Activated T-cell treated with anti-CD3 and anti-CD28 coated beads, Interleukin-2, amount 50 U/mL, for 72 hours (primary cell): ENCODE data around the gene CCL16. TPM values are rescaled to one million over a fixed set of nuclear protein-coding genes. Genes with fewer than 3 reads are reported as not detected.
A peak's percentile ranks its signal among the peaks of the same experiment; 100 is the strongest.
"Not testable (repeated sequence)": the region's sequence is repeated elsewhere in the genome, so short reads cannot be mapped to it uniquely, and the experiment has no call there.

ENCODE experiments used
- ATAC-seq, 2 donors: fragments of 150-1000 bp; cut with Tn5 transposase; replicated peaks in 1 of 2; 2 replicates each; pipeline ENCODE4 v1.10.0; 2021; ENCODE audit warnings: moderate library complexity in 2 of 2, mild to moderate bottlenecking in 1 of 2
- DNase-seq, 2 donors: peaks; one replicate each; pipeline ENCODE4 v3.0.0; 2021 to 2022; ENCODE audit warnings: mixed read lengths in 1 of 2
- H3K27ac Mint-ChIP-seq: one replicate; pipeline ENCODE4 v1.8.0; 2022; ENCODE audit warnings: mild to moderate bottlenecking, moderate library complexity, mixed read lengths
- H3K27me3 Mint-ChIP-seq: one replicate; pipeline ENCODE4 v1.8.0; 2022; ENCODE audit warnings: low read depth, mixed read lengths
- H3K36me3 Mint-ChIP-seq, 2 donors: one replicate each; pipeline ENCODE4 v1.8.0; 2022; ENCODE audit warnings: mixed read lengths in 2 of 2, mild to moderate bottlenecking in 1 of 2; ENCODE audit not compliant: insufficient read depth in 2 of 2
- H3K4me1 Mint-ChIP-seq: one replicate; pipeline ENCODE4 v1.8.0; 2022; ENCODE audit warnings: low read depth, mixed read lengths
- H3K4me3 Mint-ChIP-seq, 2 donors: one replicate each; pipeline ENCODE4 v1.8.0; 2022; ENCODE audit warnings: mild to moderate bottlenecking in 2 of 2, mixed read lengths in 2 of 2, moderate library complexity in 2 of 2
- H3K9me3 Mint-ChIP-seq, 2 donors: one replicate each; pipeline ENCODE4 v1.8.0; 2022; ENCODE audit warnings: mixed read lengths in 2 of 2
- total RNA-seq, 2 donors: library from RNA; stranded (reverse); gene quantifications; one replicate each; pipeline ENCODE4 v1.2.3, GENCODE V29; 2022

The CCL16 gene
- not detected for total RNA-seq

- no peak within 1 kb of the TSS for H3K4me3 Mint-ChIP-seq
Observed at GRCh38 chr17:35981246-35981645, at the start of gene CCL16. TSS of gene CCL16 (minus strand) at chr17:35981497. CDS start at chr17:35981420, 77 bp downstream.

GRCh38 chr17:36030956-36031355 is 49.7 kb upstream of the CCL16 start:
- Mint-ChIP-seq H3K4me3 (no peak overlapping the region), H3K4me1 (no peaks in the 10 kb centered on the region)

More at GRCh38 chr17:35981246-35981645, at the start of gene CCL16:
- H3K4me1 Mint-ChIP-seq = no peaks in the 10 kb centered on the region
- peaks cover 5% of the 10 kb centered on the region for H3K27me3 Mint-ChIP-seq
- ATAC-seq (no peak), DNase-seq (no peak)
- H3K9me3 Mint-ChIP-seq = no peaks in the 10 kb centered on the region
- H3K36me3 Mint-ChIP-seq = no peaks in the 10 kb centered on the region
- H3K27ac Mint-ChIP-seq = no peak within 1 kb of the TSS

GRCh38 chr17:36027761-36028160 is 46.5 kb upstream of the CCL16 start:
- peaks cover 40% of the 10 kb centered on the region for H3K27me3 Mint-ChIP-seq
- peaks cover 0 to 2% of the 10 kb centered on the region in 2 donors for H3K9me3 Mint-ChIP-seq
- no peak for ATAC-seq
- H3K4me3 Mint-ChIP-seq = no peak overlapping the region
- H3K36me3 Mint-ChIP-seq = no peaks in the 10 kb centered on the region
- H3K27ac Mint-ChIP-seq = no peak overlapping the region
- H3K4me1 Mint-ChIP-seq = no peaks in the 10 kb centered on the region
- DNase-seq = no peak

More at GRCh38 chr17:36030956-36031355, 49.7 kb upstream of the CCL16 start:
- Mint-ChIP-seq H3K36me3 (no peaks in the 10 kb centered on the region), H3K9me3 (peaks cover 0 to 2% of the 10 kb centered on the region in 2 donors), H3K27ac (no peak overlapping the region), H3K27me3 (peaks cover 50% of the 10 kb centered on the region)
- DNase-seq = no peak
- no peak for ATAC-seq

GRCh38 chr17:36024106-36024869 is 43.0 kb upstream of the CCL16 start:
- no peaks in the 10 kb centered on the region for H3K9me3 Mint-ChIP-seq
- H3K4me3 Mint-ChIP-seq = no peak overlapping the region
- no peak for DNase-seq
- no peak overlapping the region for H3K27ac Mint-ChIP-seq
- no peaks in the 10 kb centered on the region for H3K4me1 Mint-ChIP-seq
- ATAC-seq = no peak
- H3K27me3 Mint-ChIP-seq = peaks cover 43% of the 10 kb centered on the region
- no peaks in the 10 kb centered on the region for H3K36me3 Mint-ChIP-seq

GRCh38 chr17:36019423-36019822 is 38.1 kb upstream of the CCL16 start:
- ATAC-seq = no peak
- Mint-ChIP-seq H3K27me3 (peaks cover 47% of the 10 kb centered on the region), H3K4me1 (no peaks in the 10 kb centered on the region), H3K27ac (no peak overlapping the region), H3K4me3 (no peak overlapping the region), H3K36me3 (no peaks in the 10 kb centered on the region), H3K9me3 (no peaks in the 10 kb centered on the region)
- DNase-seq = no peak

GRCh38 chr17:36017799-36018198 is 36.5 kb upstream of the CCL16 start, which contains the start of gene CCL23:
TSS of gene CCL23 (minus strand) at chr17:36017972. CDS start at chr17:36017897, 75 bp downstream.
- Mint-ChIP-seq H3K36me3 (no peaks in the 10 kb centered on the region), H3K27me3 (peaks cover 56% of the 10 kb centered on the region), H3K4me1 (no peaks in the 10 kb centered on the region), H3K9me3 (no peaks in the 10 kb centered on the region), H3K4me3 (no peak within 1 kb of the TSS), H3K27ac (no peak within 1 kb of the TSS)
- no peak for DNase-seq
- ATAC-seq = no peak

GRCh38 chr17:36016555-36016954 is 35.3 kb upstream of the CCL16 start:
- H3K27ac Mint-ChIP-seq = no peak overlapping the region
- no peak for ATAC-seq
- no peaks in the 10 kb centered on the region for H3K36me3 Mint-ChIP-seq
- no peak overlapping the region for H3K4me3 Mint-ChIP-seq
- DNase-seq = no peak
- no peaks in the 10 kb centered on the region for H3K9me3 Mint-ChIP-seq
- no peaks in the 10 kb centered on the region for H3K4me1 Mint-ChIP-seq
- peaks cover 48% of the 10 kb centered on the region for H3K27me3 Mint-ChIP-seq

GRCh38 chr17:36015895-36016294 is 34.6 kb upstream of the CCL16 start:
- H3K4me3 Mint-ChIP-seq, H3K4me1 Mint-ChIP-seq, H3K36me3 Mint-ChIP-seq, H3K9me3 Mint-ChIP-seq, ATAC-seq, DNase-seq, H3K27ac Mint-ChIP-seq: not testable (repeated sequence)
- peaks cover 42% of the 10 kb centered on the region for H3K27me3 Mint-ChIP-seq

GRCh38 chr17:36014946-36015345 is 33.6 kb upstream of the CCL16 start:
- Mint-ChIP-seq H3K9me3 (no peaks in the 10 kb centered on the region), H3K36me3 (no peaks in the 10 kb centered on the region), H3K4me3 (no peak overlapping the region), H3K4me1 (no peaks in the 10 kb centered on the region), H3K27me3 (peaks cover 32% of the 10 kb centered on the region), H3K27ac (no peak overlapping the region)
- no peak for ATAC-seq
- DNase-seq = no peak

GRCh38 chr17:36011201-36011600 is 29.9 kb upstream of the CCL16 start:
- Mint-ChIP-seq H3K4me1 (no peaks in the 10 kb centered on the region), H3K36me3 (no peaks in the 10 kb centered on the region), H3K27me3 (peaks cover 13% of the 10 kb centered on the region), H3K27ac (no peak overlapping the region), H3K9me3 (no peaks in the 10 kb centered on the region), H3K4me3 (no peak overlapping the region)
- no peak for DNase-seq
- ATAC-seq = no peak

- Mint-ChIP-seq H3K27me3 (peaks cover 12% of the 10 kb centered on the region), H3K4me3 (no peak overlapping the region), H3K36me3 (no peaks in the 10 kb centered on the region), H3K27ac (no peak overlapping the region), H3K4me1 (no peaks in the 10 kb centered on the region), H3K9me3 (no peaks in the 10 kb centered on the region)
- DNase-seq = no peak
- ATAC-seq = no peak
Observed at GRCh38 chr17:36008998-36009665, 27.8 kb upstream of the CCL16 start.

GRCh38 chr17:36004594-36005108 is 23.4 kb upstream of the CCL16 start:
- H3K27ac Mint-ChIP-seq = peak overlapping the region; percentile 3
- no peak for ATAC-seq
- no peaks in the 10 kb centered on the region for H3K4me1 Mint-ChIP-seq
- H3K4me3 Mint-ChIP-seq = no peak overlapping the region
- H3K9me3 Mint-ChIP-seq = no peaks in the 10 kb centered on the region
- peaks cover 7% of the 10 kb centered on the region for H3K27me3 Mint-ChIP-seq
- no peaks in the 10 kb centered on the region for H3K36me3 Mint-ChIP-seq
- DNase-seq = no peak

GRCh38 chr17:36002631-36003030 is 21.3 kb upstream of the CCL16 start:
- Mint-ChIP-seq H3K4me1 (no peaks in the 10 kb centered on the region), H3K27ac (no peak overlapping the region), H3K9me3 (no peaks in the 10 kb centered on the region), H3K4me3 (no peak overlapping the region), H3K36me3 (no peaks in the 10 kb centered on the region), H3K27me3 (peaks cover 15% of the 10 kb centered on the region)
- no peak for ATAC-seq
- no peak for DNase-seq
